Upper lobe of left lung (tissue), 6 donors: Measurements from ENCODE around the gene TCERG1L. TPM values are rescaled to one million over a fixed set of nuclear protein-coding genes. Genes with fewer than 3 reads are reported as not detected.

ENCODE experiments used
- ATAC-seq, 2 donors: fragments of 200-7000 bp; cut with Tn5 transposase; one replicate each; pipeline ENCODE4 v1.9.1; 2022; ENCODE audit warnings: mild to moderate bottlenecking in 2 of 2, moderate library complexity in 2 of 2; ENCODE audit not compliant: low FRiP score in 2 of 2
- DNase-seq, 2 donors: peaks; one replicate each; pipeline ENCODE4 v3.0.0-alpha.2; 2019 to 2020
- H3K27ac ChIP-seq, 4 donors: fragments of 200-600 bp; sonication (generic); one replicate each; pipeline ENCODE4 v1.5.1; 2016 to 2019
- H3K27me3 ChIP-seq, 4 donors: fragments of 200-600 bp; sonication (generic); one replicate each; pipeline ENCODE4 v1.5.1; 2017 to 2019
- H3K36me3 ChIP-seq, 4 donors: fragments of 200-600 bp; sonication (generic); one replicate each; pipeline ENCODE4 v1.5.1; 2016 to 2019
- H3K4me1 ChIP-seq, 4 donors: fragments of 200-600 bp; sonication (generic); one replicate each; pipeline ENCODE4 v1.5.1; 2018 to 2019
- H3K4me3 ChIP-seq, 4 donors: fragments of 200-600 bp; sonication (generic); one replicate each; pipeline ENCODE4 v1.5.1; 2017 to 2019; ENCODE audit warnings: mild to moderate bottlenecking in 2 of 4, moderate library complexity in 1 of 4
- H3K9me3 ChIP-seq, 4 donors: fragments of 200-600 bp; sonication (generic); one replicate each; pipeline ENCODE4 v1.5.1; 2018 to 2019
- CTCF ChIP-seq, 6 experiments: fragments of 450-650 bp in 4 of 6; fragments of 200-600 bp in 2 of 6; sonication (generic) in 2 of 6; IDR thresholded peaks; one replicate each; pipeline ENCODE4 v1.5.1; 2016 to 2019; ENCODE audit warnings: antibody characterized with exemption in 6 of 6
- EP300 ChIP-seq, 4 donors: sonication (generic); formaldehyde crosslinking; IDR thresholded peaks; one replicate each; pipeline ENCODE4 v1.5.1; 2017; ENCODE audit warnings: antibody characterized with exemption in 4 of 4, control low read depth in 2 of 4
- POLR2A ChIP-seq, 4 donors: fragments of 450-650 bp; IDR thresholded peaks; one replicate each; pipeline ENCODE4 v1.5.1; 2016 to 2017; ENCODE audit warnings: antibody characterized with exemption in 4 of 4, mild to moderate bottlenecking in 2 of 4
- POLR2AphosphoS5 ChIP-seq, 2 donors: sonication (generic); formaldehyde crosslinking; IDR thresholded peaks; one replicate each; pipeline ENCODE4 v1.5.1; 2017; ENCODE audit warnings: antibody characterized with exemption in 2 of 2
- WGBS, 2 donors: methylation state at CpG; one replicate each; pipeline ENCODE4 v1.1.5; 2017 to 2018; 5-methylcytosine and 5-hydroxymethylcytosine counted together
- total RNA-seq, 6 donors: library from RNA; depleted of rRNA in 4 of 6; stranded (reverse); fragments of >200 nt in 4 of 6; gene quantifications; one replicate each; pipeline versions ENCODE4 v1.1.0 to v1.2.1, GENCODE V29; 2016 to 2021
- donor health status: DM: no; HTN: no; CAD: no; lungs with moderate emphysema.
- donor health status: DM: no; HTN: yes; CAD: no; lungs with severe emphysema.

TCERG1L gene
- total RNA-seq, 6 donors from 2014 or later: 0.10 TPM; not detected in 5

- TF ChIP-seq CTCF (IDR thresholded peaks at IDR 0.05) (no peak), POLR2AphosphoS5 (IDR thresholded peaks at IDR 0.05) (no peak), EP300 (IDR thresholded peaks at IDR 0.05) (no peak), POLR2A (IDR thresholded peaks at IDR 0.05) (no peak)
- ATAC-seq (no peak), DNase-seq (peak in 1 of 2 donors; percentile 12)
- WGBS, 2 donors: 86 to 89% methylated on average over 22 to 29 of the region's 29 CpGs
- H3K4me1 ChIP-seq: no peaks in the 10 kb centered on the region
- no peak overlapping the region for H3K4me3 ChIP-seq
- H3K36me3 ChIP-seq: no peaks in the 10 kb centered on the region
- H3K27me3 ChIP-seq: no peaks in the 10 kb centered on the region
- no peaks in the 10 kb centered on the region for H3K9me3 ChIP-seq
- no peak overlapping the region for H3K27ac ChIP-seq
Measured at GRCh38 chr10:131207584-131208532, 103.7 kb downstream of the TCERG1L start.

GRCh38 chr10:131207176-131207575 lies 104.3 kb downstream of the TCERG1L start:
- TF ChIP-seq POLR2AphosphoS5 (IDR thresholded peaks at IDR 0.05) (no peak), CTCF (IDR thresholded peaks at IDR 0.05) (no peak), EP300 (IDR thresholded peaks at IDR 0.05) (no peak), POLR2A (IDR thresholded peaks at IDR 0.05) (no peak)
- no peak for ATAC-seq
- DNase-seq: peak in 1 of 2 donors; percentile 12

GRCh38 chr10:131206111-131206995 lies 105.2 kb downstream of the TCERG1L start:
- no peak overlapping the region for H3K27ac ChIP-seq
- TF ChIP-seq CTCF (IDR thresholded peaks at IDR 0.05) (no peak), EP300 (IDR thresholded peaks at IDR 0.05) (no peak), POLR2AphosphoS5 (IDR thresholded peaks at IDR 0.05) (no peak), POLR2A (IDR thresholded peaks at IDR 0.05) (no peak)
- peak in 1 of 2 donors; percentile 9 for DNase-seq
- no peaks in the 10 kb centered on the region for H3K27me3 ChIP-seq
- no peaks in the 10 kb centered on the region for H3K4me1 ChIP-seq
- no peak for ATAC-seq
- WGBS, 2 donors: 72 to 80% methylated on average over 18 to 26 of the region's 26 CpGs
- H3K4me3 ChIP-seq: no peak overlapping the region
- H3K9me3 ChIP-seq: no peaks in the 10 kb centered on the region
- no peaks in the 10 kb centered on the region for H3K36me3 ChIP-seq

More at GRCh38 chr10:131207176-131207575, 104.3 kb downstream of the TCERG1L start:
- no peak overlapping the region for H3K4me3 ChIP-seq
- WGBS, 2 donors: 57 to 75% methylated on average over 7 to 8 of the region's 8 CpGs
- H3K27ac ChIP-seq: no peak overlapping the region
- no peaks in the 10 kb centered on the region for H3K36me3 ChIP-seq
- H3K27me3 ChIP-seq: no peaks in the 10 kb centered on the region
- no peaks in the 10 kb centered on the region for H3K4me1 ChIP-seq
- H3K9me3 ChIP-seq: no peaks in the 10 kb centered on the region

GRCh38 chr10:131205556-131205955 lies 106.0 kb downstream of the TCERG1L start:
- DNase-seq (peak in 1 of 2 donors; percentile 18), ATAC-seq (no peak)
- no peaks in the 10 kb centered on the region for H3K36me3 ChIP-seq
- no peak overlapping the region for H3K4me3 ChIP-seq
- no peaks in the 10 kb centered on the region for H3K27me3 ChIP-seq
- H3K9me3 ChIP-seq: no peaks in the 10 kb centered on the region
- no peaks in the 10 kb centered on the region for H3K4me1 ChIP-seq
- WGBS, 2 donors: 82 to 84% methylated on average over 7 to 9 of the region's 9 CpGs
- H3K27ac ChIP-seq: no peak overlapping the region
- TF ChIP-seq EP300 (IDR thresholded peaks at IDR 0.05): no peak
- no peak for TF ChIP-seq POLR2A (IDR thresholded peaks at IDR 0.05)
- no peak for TF ChIP-seq POLR2AphosphoS5 (IDR thresholded peaks at IDR 0.05)
- no peak for TF ChIP-seq CTCF (IDR thresholded peaks at IDR 0.05)
